Measurements from ENCODE around the gene BANK1. TPM values are rescaled to one million over a fixed set of nuclear protein-coding genes. Genes with fewer than 3 reads are reported as not detected.

The BANK1 gene
- total and polyA plus RNA-seq, 2 of the 8 experiments (the other 6 are each of a cell fraction or from before 2014, with no cell fraction given): 0.59 to 0.93 TPM

- FAIRE-seq: no peak
- DNase-seq (ENCODE audit: low read depth in 1 of 2, low spot score in 2 of 2): no peak
- H2BK20ac ChIP-seq (ENCODE audit: low read length): no peak overlapping the region
- TF ChIP-seq SIX5 (IDR thresholded peaks at IDR 0.05; ENCODE audit: low read depth, low read length): no peak
- no peak for TF ChIP-seq RBBP5 (IDR thresholded peaks at IDR 0.05; ENCODE audit: borderline replicate concordance, low read depth, low read length)
- TF ChIP-seq POLR2A (IDR thresholded peaks at IDR 0.05; ENCODE audit: control extremely low read depth in 1 of 2, low read depth in 2 of 2, low read length in 2 of 2): no peak
- no peak for TF ChIP-seq BRCA1 (IDR thresholded peaks at IDR 0.05; ENCODE audit: low read depth, low read length)
- TF ChIP-seq MAFK (IDR thresholded peaks at IDR 0.05; ENCODE audit: low read depth, low read length): no peak
- TF ChIP-seq, protein P1, sequence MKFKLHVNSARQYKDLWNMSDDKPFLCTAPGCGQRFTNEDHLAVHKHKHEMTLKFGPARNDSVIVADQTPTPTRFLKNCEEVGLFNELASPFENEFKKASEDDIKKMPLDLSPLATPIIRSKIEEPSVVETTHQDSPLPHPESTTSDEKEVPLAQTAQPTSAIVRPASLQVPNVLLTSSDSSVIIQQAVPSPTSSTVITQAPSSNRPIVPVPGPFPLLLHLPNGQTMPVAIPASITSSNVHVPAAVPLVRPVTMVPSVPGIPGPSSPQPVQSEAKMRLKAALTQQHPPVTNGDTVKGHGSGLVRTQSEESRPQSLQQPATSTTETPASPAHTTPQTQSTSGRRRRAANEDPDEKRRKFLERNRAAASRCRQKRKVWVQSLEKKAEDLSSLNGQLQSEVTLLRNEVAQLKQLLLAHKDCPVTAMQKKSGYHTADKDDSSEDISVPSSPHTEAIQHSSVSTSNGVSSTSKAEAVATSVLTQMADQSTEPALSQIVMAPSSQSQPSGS (IDR thresholded peaks at IDR 0.05; ENCODE audit: low read length): no peak
- TF ChIP-seq GABPA (IDR thresholded peaks at IDR 0.05; ENCODE audit: borderline replicate concordance, insufficient read depth, low read length): no peak
- no peak for TF ChIP-seq SAP30 (IDR thresholded peaks at IDR 0.05; ENCODE audit: insufficient read depth, insufficient replicate concordance, low read length)
These were observed 74.1 kb downstream of the BANK1 start for GRCh38 chr4:101864660-101865059.

More at GRCh38 chr4:101864660-101865059, 74.1 kb downstream of the BANK1 start:
- H3K23me2 ChIP-seq (ENCODE audit: low read depth, low read length): no peaks in the 10 kb centered on the region
- H3K79me1 ChIP-seq (ENCODE audit: low read depth, low read length): no peaks in the 10 kb centered on the region
- H3K27ac ChIP-seq (ENCODE audit: low read depth, low read length): no peak overlapping the region
- no peak overlapping the region for H3K9ac ChIP-seq (replicated peaks in 1 of 4; ENCODE audit: extremely low read depth in 1 of 4, low read depth in 3 of 4, low read length in 3 of 4)
- no peak overlapping the region for H3K4me3 ChIP-seq (ENCODE audit: extremely low read depth in 1 of 4, insufficient read depth in 2 of 4, low read depth in 3 of 4, low read length in 4 of 4)
- H4K91ac ChIP-seq (replicated peaks; ENCODE audit: insufficient read length, low read length): no peak overlapping the region
- H2BK5ac ChIP-seq (ENCODE audit: low read depth, low read length): no peak overlapping the region
- H2BK15ac ChIP-seq (ENCODE audit: low read length): no peak overlapping the region
- H2BK12ac ChIP-seq (ENCODE audit: low read depth, low read length): no peak overlapping the region
- no peaks in the 10 kb centered on the region for H4K20me1 ChIP-seq (replicated peaks in 1 of 2; ENCODE audit: control insufficient read depth in 1 of 2, insufficient read depth in 2 of 2, low read length in 2 of 2)
- H3K79me2 ChIP-seq (ENCODE audit: control insufficient read depth in 1 of 2, insufficient read depth in 2 of 2, low read length in 2 of 2): no peaks in the 10 kb centered on the region
- H3K36me3 ChIP-seq (ENCODE audit: control insufficient read depth in 2 of 4, insufficient read depth in 4 of 4, low read length in 3 of 4): no peaks in the 10 kb centered on the region
- no peak overlapping the region for H2BK120ac ChIP-seq (replicated peaks; ENCODE audit: low read depth, low read length)
- H3K23ac ChIP-seq (ENCODE audit: insufficient read length): no peak overlapping the region
- no peaks in the 10 kb centered on the region for H3K27me3 ChIP-seq (replicated peaks in 1 of 4; ENCODE audit: control insufficient read depth in 3 of 4, extremely low read depth in 1 of 4, insufficient read depth in 3 of 4, low read length in 3 of 4)
- H4K8ac ChIP-seq (ENCODE audit: extremely low read depth, insufficient read depth, low read length): no peak overlapping the region
- H3K14ac ChIP-seq (ENCODE audit: insufficient read length): no peak overlapping the region
- no peaks in the 10 kb centered on the region for H3K4me1 ChIP-seq (replicated peaks in 1 of 4; ENCODE audit: control insufficient read depth in 3 of 4, insufficient read depth in 4 of 4, low read length in 3 of 4)
- no peak overlapping the region for H2AFZ ChIP-seq (ENCODE audit: low read length)
- H4K5ac ChIP-seq (ENCODE audit: insufficient read length, low read depth, low read length): no peak overlapping the region
- no peak overlapping the region for H2AK5ac ChIP-seq (ENCODE audit: low read depth, low read length)
- no peak overlapping the region for H3K56ac ChIP-seq (replicated peaks; ENCODE audit: insufficient read length, low read depth, low read length)
- WGBS, 2 experiments (ENCODE audit: extremely low coverage in 1 of 2, insufficient coverage in 1 of 2, insufficient read length in 1 of 2, insufficient replicate concordance in 2 of 2, low coverage in 1 of 2, low lambda C conversion rate in 2 of 2, missing lambda C conversion rate in 1 of 2): 89% methylated on average over 2 of the region's 2 CpGs; no CpG with 5 or more reads in 1 of the 2 experiments
- ChIA-PET CTCF (ENCODE audit: partially characterized antibody) (no interaction called here), POLR2A (ENCODE audit: partially characterized antibody) (no interaction called here)
- no peak overlapping the region for H3K4me2 ChIP-seq (ENCODE audit: insufficient read depth in 1 of 2, low read depth in 2 of 2, low read length in 2 of 2)
- H3K18ac ChIP-seq (ENCODE audit: extremely low read depth, low read length): no peak overlapping the region
- H3K9me3 ChIP-seq (ENCODE audit: insufficient read depth in 2 of 2, low read depth in 1 of 2, low read length in 1 of 2): no peaks in the 10 kb centered on the region
- H3K4ac ChIP-seq (replicated peaks; ENCODE audit: insufficient read length, low read depth, low read length): no peak overlapping the region
